Testis (tissue), 3 donors: ENCODE results near the gene SCNN1A. TPM values are rescaled to one million over a fixed set of nuclear protein-coding genes. Genes with fewer than 3 reads are reported as not detected.

Experiments
- DNase-seq: peaks from one replicate; pipeline ENCODE4 v3.0.0-alpha.2; 2019
- H3K27ac ChIP-seq, 2 donors: fragments of 200-600 bp; sonication (generic); one replicate each; pipeline ENCODE4 v1.5.1; 2019
- H3K27me3 ChIP-seq: fragments of 200-600 bp; sonication (generic); one replicate; pipeline ENCODE4 v1.5.1; 2019
- H3K36me3 ChIP-seq: fragments of 200-600 bp; sonication (generic); one replicate; pipeline ENCODE4 v1.5.1; 2017; ENCODE audit warnings: low read depth; ENCODE audit errors: missing control alignments
- H3K4me1 ChIP-seq: fragments of 200-600 bp; sonication (generic); one replicate; pipeline ENCODE4 v1.5.1; 2019
- H3K4me3 ChIP-seq, 2 donors: fragments of 200-600 bp; sonication (generic); one replicate each; pipeline ENCODE4 v1.5.1; 2017 to 2019
- H3K9me3 ChIP-seq: fragments of 200-600 bp; sonication (generic); one replicate; pipeline ENCODE4 v1.5.1; 2017
- POLR2A ChIP-seq: fragments of 450-650 bp; IDR thresholded peaks from one replicate; pipeline ENCODE4 v1.6.1; 2017; ENCODE audit warnings: antibody characterized with exemption, mild to moderate bottlenecking, moderate library complexity
- WGBS, 2 donors: methylation state at CpG; one replicate each; pipeline ENCODE4 v1.1.5; 2018; 5-methylcytosine and 5-hydroxymethylcytosine counted together
- intact Hi-C: fragments of 100-400 bp; cut with DNase I; formaldehyde crosslinking; loops from one replicate; pipeline ENCODE4 v1.15.1; 2023; ENCODE audit warnings: low total_unique reads
- polyA plus RNA-seq: library from polyadenylated mRNA; stranded (reverse); fragments of 350-450 nt; fragmentation: Illumina TruSeq; extraction: RNeasy Lipid Tissue Mini Kit (QIAGEN cat#74804); gene quantifications from one replicate; pipeline ENCODE4 v1.2.3, GENCODE V29; 2014; ENCODE audit warnings: low read depth, low replicate concordance; ENCODE audit not compliant: insufficient read depth
- total RNA-seq, 2 donors: library from RNA; depleted of rRNA; stranded (reverse); fragments of >200 nt; gene quantifications; one replicate each; pipeline ENCODE4 v1.2.3, GENCODE V29; 2016
- TF ChIP-seq, protein P1 (sequence below), 3 experiments: fragments of 450-650 bp in 2 of 3; fragments of 200-600 bp in 1 of 3; sonication (generic) in 1 of 3; IDR thresholded peaks; one replicate each; pipeline ENCODE4 v1.5.1; 2016 to 2019; ENCODE audit warnings: antibody characterized with exemption in 3 of 3, mild to moderate bottlenecking in 2 of 3, moderate library complexity in 1 of 3

The SCNN1A gene
- total and polyA plus RNA-seq, 3 donors from 2014 or later, result 14.6 to 43.1 (median 22.7) TPM

DNA sequence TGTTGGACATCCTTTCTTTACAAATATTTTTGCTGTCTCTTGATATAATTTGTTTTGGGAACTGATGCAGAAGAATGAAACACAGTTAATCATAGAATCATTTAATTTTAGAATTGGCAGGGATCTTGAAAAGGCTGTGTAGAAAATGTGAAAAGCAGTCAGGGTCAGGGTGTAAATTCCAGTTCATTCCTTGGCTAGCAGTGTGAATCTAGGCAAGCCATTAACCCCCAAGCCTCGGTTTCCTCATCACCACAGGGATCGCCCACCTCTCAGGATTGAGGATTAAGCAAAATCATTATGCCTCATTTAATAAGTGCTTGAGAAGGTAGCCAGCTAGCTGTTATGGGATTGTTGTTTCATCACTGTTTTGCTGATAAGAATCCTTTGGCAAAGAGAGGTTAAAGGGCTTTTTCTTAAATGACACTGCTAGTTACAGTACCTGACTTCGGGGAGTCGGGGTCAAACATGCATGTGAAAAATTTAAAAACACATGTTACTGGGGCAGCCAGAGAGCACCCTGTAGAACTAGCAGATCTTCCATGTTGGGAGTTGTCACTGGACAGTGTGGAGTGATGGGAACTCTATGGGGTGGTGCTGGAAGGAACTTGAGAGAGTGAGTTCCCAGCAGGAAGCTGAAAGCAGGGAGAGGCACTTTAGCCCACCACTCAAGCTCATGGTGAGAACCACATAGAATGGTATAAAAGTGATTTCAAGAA lies 44.2 kb downstream of the SCNN1A start:
- no peaks in the 10 kb centered on the region for H3K27me3 ChIP-seq
- DNase-seq, result no peak
- no peaks in the 10 kb centered on the region for H3K9me3 ChIP-seq
- no peak overlapping the region for H3K4me3 ChIP-seq
- H3K27ac ChIP-seq, result peak overlapping the region in 1 of 2 donors; percentile 44
- intact Hi-C loops, result loop anchor here (10.0 kb wide), 2 partner anchors 54 to 124 kb away; partner anchors contain the start of genes LTBR and TAPBPL
- H3K4me1 ChIP-seq, result peaks cover 45% of the 10 kb centered on the region
- no peak for TF ChIP-seq POLR2A
- TF ChIP-seq, protein P1, sequence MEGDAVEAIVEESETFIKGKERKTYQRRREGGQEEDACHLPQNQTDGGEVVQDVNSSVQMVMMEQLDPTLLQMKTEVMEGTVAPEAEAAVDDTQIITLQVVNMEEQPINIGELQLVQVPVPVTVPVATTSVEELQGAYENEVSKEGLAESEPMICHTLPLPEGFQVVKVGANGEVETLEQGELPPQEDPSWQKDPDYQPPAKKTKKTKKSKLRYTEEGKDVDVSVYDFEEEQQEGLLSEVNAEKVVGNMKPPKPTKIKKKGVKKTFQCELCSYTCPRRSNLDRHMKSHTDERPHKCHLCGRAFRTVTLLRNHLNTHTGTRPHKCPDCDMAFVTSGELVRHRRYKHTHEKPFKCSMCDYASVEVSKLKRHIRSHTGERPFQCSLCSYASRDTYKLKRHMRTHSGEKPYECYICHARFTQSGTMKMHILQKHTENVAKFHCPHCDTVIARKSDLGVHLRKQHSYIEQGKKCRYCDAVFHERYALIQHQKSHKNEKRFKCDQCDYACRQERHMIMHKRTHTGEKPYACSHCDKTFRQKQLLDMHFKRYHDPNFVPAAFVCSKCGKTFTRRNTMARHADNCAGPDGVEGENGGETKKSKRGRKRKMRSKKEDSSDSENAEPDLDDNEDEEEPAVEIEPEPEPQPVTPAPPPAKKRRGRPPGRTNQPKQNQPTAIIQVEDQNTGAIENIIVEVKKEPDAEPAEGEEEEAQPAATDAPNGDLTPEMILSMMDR (IDR thresholded peaks at IDR 0.05), result no peak
- 68 to 72% methylated on average over 4 of the region's 4 CpGs for WGBS, 2 donors
- no peaks in the 10 kb centered on the region for H3K36me3 ChIP-seq

DNA sequence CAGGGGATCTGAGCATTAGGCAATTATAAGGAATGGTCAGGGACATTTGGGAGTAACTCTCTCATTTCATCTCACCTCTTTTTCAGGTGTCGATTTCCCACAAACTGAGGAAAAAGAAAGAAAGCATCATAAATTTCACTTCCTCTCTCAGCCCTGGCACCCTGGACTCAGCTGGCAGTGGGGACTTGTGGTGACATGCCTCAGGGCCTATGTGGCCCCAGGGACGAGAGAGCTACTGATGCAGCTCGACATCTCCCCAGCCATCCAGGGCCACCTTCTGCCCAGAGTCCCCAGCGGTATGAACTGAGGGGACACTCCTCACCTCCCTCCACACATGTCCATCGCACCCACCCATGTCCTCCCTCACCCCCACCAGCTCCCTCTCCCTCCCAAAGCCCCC lies 45.2 kb downstream of the SCNN1A start:
- no peaks in the 10 kb centered on the region for H3K9me3 ChIP-seq
- peaks cover 44% of the 10 kb centered on the region for H3K4me1 ChIP-seq
- DNase-seq, result no peak
- no peak for TF ChIP-seq POLR2A
- TF ChIP-seq, protein P1 (IDR thresholded peaks at IDR 0.05), result no peak
- H3K27ac ChIP-seq, result peak overlapping the region; percentile 31 to 44
- 77 to 82% methylated on average over 5 of the region's 5 CpGs for WGBS, 2 donors
- no peaks in the 10 kb centered on the region for H3K36me3 ChIP-seq
- no peaks in the 10 kb centered on the region for H3K27me3 ChIP-seq
- no peak overlapping the region for H3K4me3 ChIP-seq
- intact Hi-C loops, result loop anchor here (10.0 kb wide), 2 partner anchors 55 to 125 kb away; partner anchors contain the start of genes LTBR and TAPBPL

DNA sequence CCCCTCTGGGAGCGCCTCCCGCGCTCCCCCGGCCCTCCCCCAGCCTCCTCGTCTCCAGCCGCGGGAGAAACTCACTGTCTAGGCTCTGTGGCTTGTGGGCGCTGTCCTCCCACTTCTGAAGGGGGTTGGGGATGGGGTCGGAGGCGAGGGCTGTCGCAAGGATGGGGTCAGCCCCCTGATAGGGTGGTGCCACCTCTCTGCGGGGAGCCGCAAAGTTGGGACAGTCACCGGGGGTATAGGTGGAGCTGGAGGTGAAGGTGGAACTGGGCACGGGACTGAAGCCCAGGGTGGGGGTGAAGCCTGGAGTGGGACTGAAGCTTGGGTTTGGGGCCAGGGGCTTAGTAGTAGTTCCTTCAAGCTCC lies 45.7 kb downstream of the SCNN1A start:
- WGBS, 2 donors, result 45 to 77% methylated on average over 15 of the region's 15 CpGs
- DNase-seq, result no peak
- no peaks in the 10 kb centered on the region for H3K36me3 ChIP-seq
- peak overlapping the region in 1 of 2 donors; percentile 44 for H3K27ac ChIP-seq
- intact Hi-C loops, result loop anchor here (10.0 kb wide), 2 partner anchors 55 to 125 kb away; partner anchors contain the start of genes LTBR and TAPBPL
- H3K9me3 ChIP-seq, result no peaks in the 10 kb centered on the region
- H3K4me1 ChIP-seq, result peaks cover 44% of the 10 kb centered on the region
- peak overlapping the region in 1 of 2 donors; percentile 50 for H3K4me3 ChIP-seq
- no peak for TF ChIP-seq POLR2A
- TF ChIP-seq, protein P1 (IDR thresholded peaks at IDR 0.05), result no peak
- H3K27me3 ChIP-seq, result no peaks in the 10 kb centered on the region

DNA sequence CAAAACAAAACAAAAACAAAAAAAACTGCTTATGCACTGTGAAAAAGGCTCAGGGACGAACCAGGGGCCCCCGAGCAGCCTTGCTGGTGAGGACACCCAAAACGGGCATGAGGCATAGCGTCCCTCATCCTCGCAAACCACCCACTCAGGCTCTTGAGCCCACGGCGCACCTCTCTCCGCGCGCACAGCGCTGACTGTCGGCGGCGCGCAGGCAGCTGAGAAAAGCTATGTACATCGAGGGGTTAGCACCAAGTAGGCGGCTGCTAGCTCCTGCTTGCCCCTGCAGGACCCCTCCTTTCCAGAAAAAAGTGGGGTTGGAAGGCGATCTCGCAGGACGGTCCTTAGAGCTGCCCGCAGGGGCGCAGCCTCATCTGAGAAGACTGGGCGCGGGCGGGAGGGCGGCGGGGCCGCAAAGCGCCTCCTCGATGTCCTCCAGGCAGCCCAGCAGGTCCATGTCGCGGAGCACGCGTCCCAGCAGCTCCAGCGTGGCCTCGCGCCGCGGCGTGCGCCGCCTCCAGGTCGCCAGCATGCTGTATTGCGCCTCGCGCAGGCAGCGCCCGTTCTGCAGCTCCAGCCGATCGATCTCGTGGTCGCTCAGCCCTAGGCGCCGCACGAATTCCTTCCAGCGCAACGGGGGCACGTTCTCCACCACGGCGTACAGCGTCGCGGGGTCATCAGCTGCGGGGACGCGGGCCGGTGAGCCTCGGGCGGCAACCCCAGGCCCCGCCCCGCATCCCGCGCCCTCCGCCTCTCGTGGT lies 46.2 kb downstream of the SCNN1A start:
- WGBS, 2 donors, result 54 to 67% methylated on average over 38 to 75 of the region's 75 CpGs
- peaks cover 44% of the 10 kb centered on the region for H3K4me1 ChIP-seq
- no peak for TF ChIP-seq POLR2A
- TF ChIP-seq, protein P1 (IDR thresholded peaks at IDR 0.05), result no peak
- H3K36me3 ChIP-seq, result no peaks in the 10 kb centered on the region
- H3K27ac ChIP-seq, result peak overlapping the region in 1 of 2 donors; percentile 44
- peak overlapping the region in 1 of 2 donors; percentile 50 for H3K4me3 ChIP-seq
- no peaks in the 10 kb centered on the region for H3K27me3 ChIP-seq
- H3K9me3 ChIP-seq, result no peaks in the 10 kb centered on the region
- intact Hi-C loops, result no loop called here
- DNase-seq, result no peak
